Sigmoid colon (tissue), 7 donors: ENCODE results near the gene SSC4D. TPM values are rescaled to one million over a fixed set of nuclear protein-coding genes. Genes with fewer than 3 reads are reported as not detected.

ENCODE experiments used
- DNase-seq: peaks from one replicate; pipeline ENCODE4 v3.0.0-alpha.2; 2019
- H3K27ac ChIP-seq, 4 donors: fragments of 200-600 bp; sonication (generic); one replicate each; pipeline ENCODE4 v1.5.1; 2016 to 2019; ENCODE audit warnings: mild to moderate bottlenecking in 1 of 4
- H3K27me3 ChIP-seq, 3 donors: fragments of 200-600 bp; sonication (generic); one replicate each; pipeline ENCODE4 v1.5.1; 2019; ENCODE audit warnings: mild to moderate bottlenecking in 1 of 3
- H3K36me3 ChIP-seq, 4 donors: fragments of 200-600 bp; sonication (generic); one replicate each; pipeline ENCODE4 v1.5.1; 2016 to 2019
- H3K4me1 ChIP-seq, 4 donors: fragments of 200-600 bp; sonication (generic); one replicate each; pipeline ENCODE4 v1.5.1; 2017 to 2019
- H3K4me3 ChIP-seq, 4 donors: fragments of 200-600 bp; sonication (generic); one replicate each; pipeline ENCODE4 v1.5.1; 2017 to 2019; ENCODE audit warnings: mild to moderate bottlenecking in 2 of 4, moderate library complexity in 1 of 4
- H3K9me3 ChIP-seq, 4 donors: fragments of 200-600 bp in 3 of 4; sonication (generic) in 3 of 4; one replicate each; pipeline versions ENCODE4 v1.5.1 to v1.6.1; 2013 to 2019
- EP300 ChIP-seq, 4 donors: sonication (generic); formaldehyde crosslinking; IDR thresholded peaks; one replicate each; pipeline ENCODE4 v1.6.1; 2017; ENCODE audit warnings: antibody characterized with exemption in 4 of 4
- POLR2A ChIP-seq, 2 donors: fragments of 450-650 bp; IDR thresholded peaks; one replicate each; pipeline ENCODE4 v1.6.1; 2016; ENCODE audit warnings: antibody characterized with exemption in 2 of 2, mild to moderate bottlenecking in 2 of 2, moderate library complexity in 2 of 2
- POLR2AphosphoS5 ChIP-seq, 4 donors: sonication (generic); formaldehyde crosslinking; IDR thresholded peaks; one replicate each; pipeline ENCODE4 v1.6.1; 2017; ENCODE audit warnings: antibody characterized with exemption in 4 of 4
- whole genome bisulfite sequencing, 2 donors: extraction: QIAGEN DNeasy Blood & Tissue Kit; methylation state at CpG; one replicate each; pipeline ENCODE4 v1.1.7; 2013; 5-methylcytosine and 5-hydroxymethylcytosine counted together
- intact Hi-C: fragments of 100-400 bp; cut with DNase I; formaldehyde crosslinking; loops from one replicate; pipeline ENCODE4 v1.15.1; 2023
- polyA plus RNA-seq, 3 donors: library from polyadenylated mRNA; stranded (reverse); fragments of 200-250 nt; gene quantifications; one replicate each; pipeline ENCODE4 v1.2.3, GENCODE V29; 2013
- total RNA-seq, 4 donors: library from RNA; depleted of rRNA; stranded (reverse); fragments of >200 nt; gene quantifications; one replicate each; pipeline ENCODE4 v1.1.0, GENCODE V29; 2016
- TF ChIP-seq, protein P1 (sequence below), 4 experiments: fragments of 450-650 bp in 3 of 4; fragments of 200-600 bp in 1 of 4; IDR thresholded peaks; one replicate each; pipeline ENCODE4 v1.5.1; 2016 to 2019; ENCODE audit warnings: antibody characterized with exemption in 4 of 4, mild to moderate bottlenecking in 3 of 4, moderate library complexity in 2 of 4
- donor health status: healthy with polysubstance abuse.
- donor health status: Bipolar disorder and iron deficiency.
- donor health status: healthy.

SSC4D gene
- total and polyA plus RNA-seq, 7 donors, result 0.47 to 3.6 (median 0.93) TPM; not detected in 3

DNA sequence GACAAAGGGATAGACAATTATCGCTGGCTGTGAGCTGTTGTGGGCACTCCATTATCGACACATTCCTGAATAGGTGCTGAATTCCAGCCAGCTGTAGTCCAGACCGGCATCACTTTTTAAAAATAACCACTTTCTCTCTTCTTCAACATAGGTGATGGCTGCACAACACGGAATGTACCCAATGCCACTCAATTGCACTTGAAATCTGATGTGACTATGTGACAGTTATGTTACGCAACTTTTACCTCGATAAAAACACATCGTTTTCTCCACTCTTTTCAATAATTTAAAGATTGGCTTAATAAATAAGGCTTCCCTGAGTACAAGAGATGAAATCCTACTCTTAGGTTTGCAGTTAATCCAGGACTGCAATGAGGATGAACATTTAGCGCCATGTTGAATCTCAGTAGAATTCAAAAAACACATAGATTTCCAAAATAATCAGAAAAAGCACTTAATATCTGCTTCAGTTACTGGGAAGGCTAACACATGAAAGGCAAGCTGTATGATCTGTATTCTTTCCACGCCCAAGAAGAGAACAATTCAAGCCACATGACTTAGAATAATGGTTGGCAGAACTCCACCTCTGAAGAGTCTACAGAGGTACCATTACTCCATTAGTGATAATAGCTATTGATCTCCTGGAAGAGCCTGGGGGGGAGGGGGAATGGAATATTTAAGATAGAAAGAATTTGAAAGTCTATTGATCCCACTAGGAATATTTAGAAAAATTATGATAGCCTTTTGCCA lies 54.3 kb downstream of the SSC4D start:
- WGBS, 2 donors, result 92 to 97% methylated on average over 9 of the region's 9 CpGs
- Histone ChIP-seq H3K4me1 (peaks cover 4 to 75% (median 63%) of the 10 kb centered on the region in 4 donors), H3K9me3 (no peaks in the 10 kb centered on the region), H3K27ac (peak overlapping the region in 2 of 4 donors; percentile 26 to 99), H3K36me3 (peaks cover 0 to 13% (median 0%) of the 10 kb centered on the region in 4 donors), H3K4me3 (no peak overlapping the region), H3K27me3 (no peaks in the 10 kb centered on the region)
- peak; percentile 18 for DNase-seq
- intact Hi-C loops, result loop anchor here (5.0 kb wide), 1 partner anchor 178 kb away; no protein-coding TSS in a partner anchor
- TF ChIP-seq, protein P1, sequence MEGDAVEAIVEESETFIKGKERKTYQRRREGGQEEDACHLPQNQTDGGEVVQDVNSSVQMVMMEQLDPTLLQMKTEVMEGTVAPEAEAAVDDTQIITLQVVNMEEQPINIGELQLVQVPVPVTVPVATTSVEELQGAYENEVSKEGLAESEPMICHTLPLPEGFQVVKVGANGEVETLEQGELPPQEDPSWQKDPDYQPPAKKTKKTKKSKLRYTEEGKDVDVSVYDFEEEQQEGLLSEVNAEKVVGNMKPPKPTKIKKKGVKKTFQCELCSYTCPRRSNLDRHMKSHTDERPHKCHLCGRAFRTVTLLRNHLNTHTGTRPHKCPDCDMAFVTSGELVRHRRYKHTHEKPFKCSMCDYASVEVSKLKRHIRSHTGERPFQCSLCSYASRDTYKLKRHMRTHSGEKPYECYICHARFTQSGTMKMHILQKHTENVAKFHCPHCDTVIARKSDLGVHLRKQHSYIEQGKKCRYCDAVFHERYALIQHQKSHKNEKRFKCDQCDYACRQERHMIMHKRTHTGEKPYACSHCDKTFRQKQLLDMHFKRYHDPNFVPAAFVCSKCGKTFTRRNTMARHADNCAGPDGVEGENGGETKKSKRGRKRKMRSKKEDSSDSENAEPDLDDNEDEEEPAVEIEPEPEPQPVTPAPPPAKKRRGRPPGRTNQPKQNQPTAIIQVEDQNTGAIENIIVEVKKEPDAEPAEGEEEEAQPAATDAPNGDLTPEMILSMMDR (IDR thresholded peaks at IDR 0.05), result no peak
- TF ChIP-seq POLR2A (IDR thresholded peaks at IDR 0.05) (no peak), POLR2AphosphoS5 (IDR thresholded peaks at IDR 0.05) (no peak), EP300 (IDR thresholded peaks at IDR 0.05) (no peak)

DNA sequence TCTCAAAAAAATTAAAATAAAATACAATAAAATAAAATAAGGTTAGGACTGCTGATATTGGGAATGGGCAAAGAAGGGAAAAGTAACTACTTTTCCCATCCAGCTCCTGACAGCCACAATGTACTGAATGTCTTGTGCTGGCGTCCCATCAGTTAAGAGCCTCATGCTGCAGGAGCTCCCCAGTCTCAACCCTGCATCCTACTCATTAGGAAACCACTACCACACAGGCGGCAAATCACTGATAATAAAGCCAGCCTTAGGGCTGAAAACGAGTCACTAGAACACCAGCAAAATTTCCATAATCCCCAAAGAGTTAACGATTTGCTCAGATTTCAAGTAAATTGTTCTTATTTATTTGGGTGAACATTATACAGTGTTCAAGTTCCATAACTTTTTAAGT lies 55.0 kb downstream of the SSC4D start:
- Histone ChIP-seq H3K27me3 (no peaks in the 10 kb centered on the region), H3K27ac (no peak overlapping the region), H3K4me3 (no peak overlapping the region), H3K4me1 (peaks cover 4 to 72% (median 60%) of the 10 kb centered on the region in 4 donors), H3K9me3 (no peaks in the 10 kb centered on the region), H3K36me3 (peaks cover 0 to 20% (median 0%) of the 10 kb centered on the region in 4 donors)
- DNase-seq, result no peak
- 87% methylated on average over 4 of the region's 4 CpGs for WGBS, 2 donors
- intact Hi-C loops, result no loop called here
- no peak for TF ChIP-seq POLR2AphosphoS5 (IDR thresholded peaks at IDR 0.05)
- no peak for TF ChIP-seq EP300 (IDR thresholded peaks at IDR 0.05)
- TF ChIP-seq, protein P1 (IDR thresholded peaks at IDR 0.05), result no peak
- TF ChIP-seq POLR2A (IDR thresholded peaks at IDR 0.05), result no peak

DNA sequence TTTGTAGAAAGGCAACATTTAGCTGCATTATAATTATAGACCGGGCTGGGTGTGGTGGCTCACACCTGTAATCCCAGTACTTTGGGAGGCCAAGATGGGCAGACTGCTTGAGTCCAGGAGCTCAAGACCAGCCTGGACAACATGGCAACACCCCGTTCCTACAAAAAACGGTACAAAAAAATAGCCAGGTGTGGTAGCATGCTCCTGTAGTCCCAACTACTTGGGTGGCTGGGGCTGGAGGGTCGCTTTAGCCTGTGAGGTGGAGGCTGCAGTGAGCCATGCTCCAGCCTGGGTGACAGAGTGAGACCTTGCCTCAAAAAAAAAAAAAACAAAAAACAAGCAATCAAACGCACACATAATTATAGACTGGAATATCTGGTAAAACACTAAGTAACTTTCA lies 55.8 kb downstream of the SSC4D start:
- Histone ChIP-seq H3K27me3 (no peaks in the 10 kb centered on the region), H3K4me1 (peaks cover 2 to 71% (median 58%) of the 10 kb centered on the region in 4 donors), H3K4me3 (no peak overlapping the region), H3K27ac (no peak overlapping the region), H3K36me3 (peaks cover 0 to 21% (median 0%) of the 10 kb centered on the region in 4 donors), H3K9me3 (no peaks in the 10 kb centered on the region)
- intact Hi-C loops, result no loop called here
- TF ChIP-seq POLR2AphosphoS5 (IDR thresholded peaks at IDR 0.05), result no peak
- no peak for TF ChIP-seq EP300 (IDR thresholded peaks at IDR 0.05)
- no peak for TF ChIP-seq POLR2A (IDR thresholded peaks at IDR 0.05)
- TF ChIP-seq, protein P1 (IDR thresholded peaks at IDR 0.05), result no peak
- peak; percentile 52 for DNase-seq
- 92 to 97% methylated on average over 5 of the region's 5 CpGs for WGBS, 2 donors

DNA sequence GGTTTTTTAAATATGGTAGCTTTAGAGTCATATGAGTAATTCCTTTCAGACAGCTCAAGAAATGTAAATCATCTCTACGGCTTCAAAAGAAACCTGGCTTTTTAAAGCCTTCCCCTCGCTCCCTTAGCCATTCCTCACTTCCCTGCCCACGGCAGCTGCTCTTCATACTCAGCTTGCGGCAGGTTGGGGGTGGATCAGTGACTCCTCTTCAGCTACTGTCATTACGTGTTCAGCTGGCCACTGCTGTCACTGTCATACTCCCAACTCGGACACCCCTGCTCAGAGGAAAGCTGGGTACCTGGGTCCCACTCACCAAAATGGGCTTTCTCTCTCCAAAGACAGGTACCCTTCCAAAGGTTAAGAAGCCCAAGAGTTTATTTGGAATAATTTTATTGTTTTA lies 57.3 kb downstream of the SSC4D start:
- Histone ChIP-seq H3K27me3 (no peaks in the 10 kb centered on the region), H3K4me1 (peaks cover 0 to 77% (median 58%) of the 10 kb centered on the region in 4 donors), H3K36me3 (peaks cover under 1 to 30% (median 1%) of the 10 kb centered on the region in 4 donors), H3K9me3 (no peaks in the 10 kb centered on the region), H3K27ac (peak overlapping the region in 3 of 4 donors; percentile 32 to 71 (median 51)), H3K4me3 (no peak overlapping the region)
- peak; percentile 36 for DNase-seq
- intact Hi-C loops, result no loop called here
- WGBS, 2 donors, result 80 to 83% methylated on average over 6 of the region's 6 CpGs
- TF ChIP-seq, protein P1 (IDR thresholded peaks at IDR 0.05), result no peak
- no peak for TF ChIP-seq POLR2AphosphoS5 (IDR thresholded peaks at IDR 0.05)
- no peak for TF ChIP-seq POLR2A (IDR thresholded peaks at IDR 0.05)
- no peak for TF ChIP-seq EP300 (IDR thresholded peaks at IDR 0.05)
